IPS DF 6.9 (cell line): ENCODE results near the gene LYRM4.

Experiments used
- DNase-seq: peaks from one replicate; pipeline ENCODE4 v3.0.0-alpha.2; 2013; ENCODE audit warnings: low read depth, low spot score
- H3K27ac ChIP-seq: one replicate; pipeline ENCODE4 v1.5.1; 2013; ENCODE audit warnings: low read length, control low read depth
- H3K27me3 ChIP-seq: 2 replicates; pipeline ENCODE4 v1.6.1; 2013; ENCODE audit warnings: mild to moderate bottlenecking, low read length; ENCODE audit not compliant: control insufficient read depth, insufficient read depth
- H3K36me3 ChIP-seq: 2 replicates; pipeline ENCODE4 v1.6.1; 2013; ENCODE audit warnings: low read length; ENCODE audit not compliant: control insufficient read depth, insufficient read depth
- H3K4me1 ChIP-seq: 2 replicates; pipeline ENCODE4 v1.6.1; 2013; ENCODE audit warnings: low read length; ENCODE audit not compliant: control insufficient read depth, insufficient read depth
- H3K4me3 ChIP-seq: 2 replicates; pipeline ENCODE4 v1.5.1; 2013; ENCODE audit warnings: mild to moderate bottlenecking, low read length
- H3K9me3 ChIP-seq: 2 replicates; pipeline ENCODE4 v1.6.1; 2013; ENCODE audit warnings: low read length, inconsistent platforms; ENCODE audit not compliant: control insufficient read depth, insufficient read depth
- WGBS: extraction: QIAGEN DNeasy Blood & Tissue Kit; methylation state at CpG from one replicate; pipeline ENCODE4 v1.1.7; 2013; ENCODE audit warnings: mixed read lengths, missing lambda C conversion rate; ENCODE audit not compliant: insufficient read length, insufficient coverage; 5-methylcytosine and 5-hydroxymethylcytosine counted together

The LYRM4 gene

GRCh38 chr6:5180636-5181035, 80.1 kb downstream of the LYRM4 start:
- no peaks in the 10 kb centered on the region for H3K27me3 ChIP-seq
- no peak for DNase-seq
- H3K4me3 ChIP-seq: no peak overlapping the region
- no peak overlapping the region for H3K27ac ChIP-seq
- H3K4me1 ChIP-seq: no peaks in the 10 kb centered on the region
- no peaks in the 10 kb centered on the region for H3K9me3 ChIP-seq
- no peaks in the 10 kb centered on the region for H3K36me3 ChIP-seq
- no CpG with 5 or more reads among the region's 4 CpGs for WGBS

- H3K27me3 ChIP-seq: no peaks in the 10 kb centered on the region
- no peak for DNase-seq
- no peak overlapping the region for H3K4me3 ChIP-seq
- H3K27ac ChIP-seq: no peak overlapping the region
- H3K36me3 ChIP-seq: no peaks in the 10 kb centered on the region
- H3K4me1 ChIP-seq: no peaks in the 10 kb centered on the region
- no CpG with 5 or more reads among the region's 5 CpGs for WGBS
- no peaks in the 10 kb centered on the region for H3K9me3 ChIP-seq
These were observed 80.8 kb downstream of the LYRM4 start for GRCh38 chr6:5179917-5180316.

- WGBS: no CpG with 5 or more reads among the region's 2 CpGs
- Histone ChIP-seq H3K27me3 (no peaks in the 10 kb centered on the region), H3K36me3 (no peaks in the 10 kb centered on the region), H3K9me3 (no peaks in the 10 kb centered on the region), H3K4me3 (no peak overlapping the region), H3K27ac (no peak overlapping the region), H3K4me1 (no peaks in the 10 kb centered on the region)
- DNase-seq: no peak
These were observed 81.9 kb downstream of the LYRM4 start for GRCh38 chr6:5178806-5179205.

GRCh38 chr6:5175635-5176034, 85.1 kb downstream of the LYRM4 start:
- Histone ChIP-seq H3K9me3 (no peaks in the 10 kb centered on the region), H3K4me1 (no peaks in the 10 kb centered on the region), H3K27ac (no peak overlapping the region), H3K4me3 (no peak overlapping the region), H3K36me3 (no peaks in the 10 kb centered on the region), H3K27me3 (no peaks in the 10 kb centered on the region)
- WGBS: no CpG with 5 or more reads among the region's 6 CpGs
- DNase-seq: no peak

GRCh38 chr6:5174756-5175549, 85.8 kb downstream of the LYRM4 start:
- peak; percentile 48 for DNase-seq
- H3K4me3 ChIP-seq: no peak overlapping the region
- H3K4me1 ChIP-seq: no peaks in the 10 kb centered on the region
- no peaks in the 10 kb centered on the region for H3K27me3 ChIP-seq
- no CpG with 5 or more reads among the region's 10 CpGs for WGBS
- H3K27ac ChIP-seq: no peak overlapping the region
- no peaks in the 10 kb centered on the region for H3K9me3 ChIP-seq
- no peaks in the 10 kb centered on the region for H3K36me3 ChIP-seq

- Histone ChIP-seq H3K36me3 (no peaks in the 10 kb centered on the region), H3K27ac (no peak overlapping the region), H3K27me3 (no peaks in the 10 kb centered on the region), H3K9me3 (no peaks in the 10 kb centered on the region), H3K4me1 (no peaks in the 10 kb centered on the region), H3K4me3 (no peak overlapping the region)
- WGBS: no CpG with 5 or more reads among the region's 6 CpGs
- DNase-seq: no peak
These were observed 86.5 kb downstream of the LYRM4 start for GRCh38 chr6:5174244-5174643.

- Histone ChIP-seq H3K4me1 (no peaks in the 10 kb centered on the region), H3K27ac (no peak overlapping the region), H3K27me3 (no peaks in the 10 kb centered on the region), H3K9me3 (no peaks in the 10 kb centered on the region), H3K36me3 (no peaks in the 10 kb centered on the region), H3K4me3 (no peak overlapping the region)
- DNase-seq: no peak
- no CpG with 5 or more reads among the region's 3 CpGs for WGBS
These were observed 86.9 kb downstream of the LYRM4 start for GRCh38 chr6:5173810-5174209.

GRCh38 chr6:5172897-5173474, 87.8 kb downstream of the LYRM4 start:
- no peak overlapping the region for H3K4me3 ChIP-seq
- H3K36me3 ChIP-seq: no peaks in the 10 kb centered on the region
- no peaks in the 10 kb centered on the region for H3K27me3 ChIP-seq
- DNase-seq: no peak
- no peaks in the 10 kb centered on the region for H3K9me3 ChIP-seq
- no CpG with 5 or more reads among the region's 4 CpGs for WGBS
- H3K27ac ChIP-seq: no peak overlapping the region
- no peaks in the 10 kb centered on the region for H3K4me1 ChIP-seq

GRCh38 chr6:5172041-5172653, 88.6 kb downstream of the LYRM4 start:
- no peaks in the 10 kb centered on the region for H3K4me1 ChIP-seq
- H3K27me3 ChIP-seq: no peaks in the 10 kb centered on the region
- no peak overlapping the region for H3K4me3 ChIP-seq
- no peaks in the 10 kb centered on the region for H3K36me3 ChIP-seq
- no CpG with 5 or more reads among the region's 14 CpGs for WGBS
- no peak for DNase-seq
- no peaks in the 10 kb centered on the region for H3K9me3 ChIP-seq
- H3K27ac ChIP-seq: no peak overlapping the region

GRCh38 chr6:5167501-5167900, 93.2 kb downstream of the LYRM4 start:
- no peak for DNase-seq
- H3K4me3 ChIP-seq: no peak overlapping the region
- no CpG with 5 or more reads among the region's 4 CpGs for WGBS
- no peaks in the 10 kb centered on the region for H3K36me3 ChIP-seq
- H3K27ac ChIP-seq: no peak overlapping the region
- no peaks in the 10 kb centered on the region for H3K4me1 ChIP-seq
- no peaks in the 10 kb centered on the region for H3K9me3 ChIP-seq
- H3K27me3 ChIP-seq: no peaks in the 10 kb centered on the region
